ENCODE data around the gene PLCXD3.
"Not testable (repeated sequence)": the region's sequence is repeated elsewhere in the genome, so short reads cannot be mapped to it uniquely, and the experiment has no call there.

The PLCXD3 gene, protein sequence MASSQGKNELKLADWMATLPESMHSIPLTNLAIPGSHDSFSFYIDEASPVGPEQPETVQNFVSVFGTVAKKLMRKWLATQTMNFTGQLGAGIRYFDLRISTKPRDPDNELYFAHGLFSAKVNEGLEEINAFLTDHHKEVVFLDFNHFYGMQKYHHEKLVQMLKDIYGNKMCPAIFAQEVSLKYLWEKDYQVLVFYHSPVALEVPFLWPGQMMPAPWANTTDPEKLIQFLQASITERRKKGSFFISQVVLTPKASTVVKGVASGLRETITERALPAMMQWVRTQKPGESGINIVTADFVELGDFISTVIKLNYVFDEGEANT

GRCh38 chr5:41510176-41510831 is at the start of gene PLCXD3:
Gene PLCXD3 (minus strand): TSS chr5:41510601. CDS start chr5:41510526, 75 bp downstream.
- DNase-seq = peak; percentile 69

GRCh38 chr5:41559184-41559583 is 48.8 kb upstream of the PLCXD3 start:
- no peak for DNase-seq

- DNase-seq = no peak
These were observed 47.9 kb upstream of the PLCXD3 start for GRCh38 chr5:41558295-41558694.

GRCh38 chr5:41547991-41548390 is 37.6 kb upstream of the PLCXD3 start:
- DNase-seq = no peak

- DNase-seq = no peak
These were observed 31.8 kb upstream of the PLCXD3 start for GRCh38 chr5:41542183-41542582.

DNA sequence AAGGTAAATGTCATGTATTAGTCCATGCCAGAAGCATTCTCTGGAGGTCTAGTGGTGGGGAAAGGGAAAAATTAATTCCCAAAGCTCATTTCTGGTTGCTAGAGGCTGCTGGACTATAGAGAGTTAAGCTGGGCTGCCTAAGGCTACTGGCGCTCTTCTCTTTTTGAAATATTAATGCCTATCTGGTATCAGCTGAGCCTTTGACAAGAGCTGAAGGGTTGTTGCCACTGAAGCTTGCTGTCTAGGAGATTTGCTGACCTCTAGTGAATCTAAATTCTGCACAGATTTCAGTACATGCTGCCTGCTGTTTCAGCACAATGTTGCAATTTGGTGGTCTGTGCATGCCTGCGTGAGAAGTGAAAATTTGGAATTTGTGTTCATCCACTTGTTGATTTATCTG is 29.1 kb upstream of the PLCXD3 start:
- DNase-seq = no peak

DNA sequence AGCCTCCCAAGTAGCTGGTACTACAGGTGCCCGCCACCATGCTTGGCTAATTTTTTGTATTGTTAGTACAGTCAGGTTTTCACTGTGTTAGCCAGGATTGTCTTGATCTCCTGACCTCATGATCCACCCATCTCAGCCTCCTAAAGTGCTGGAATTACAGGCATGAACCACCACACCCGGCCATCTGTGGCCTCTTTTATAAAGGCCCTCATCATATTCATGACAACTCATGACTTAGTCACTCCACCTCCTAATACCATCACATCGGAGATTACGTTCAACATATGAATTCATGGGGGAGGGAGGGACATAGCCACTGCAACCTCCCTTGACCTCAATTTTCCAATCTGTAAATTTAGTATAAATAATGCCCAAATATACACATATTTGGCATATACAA is 27.2 kb upstream of the PLCXD3 start:
- no peak for DNase-seq

DNA sequence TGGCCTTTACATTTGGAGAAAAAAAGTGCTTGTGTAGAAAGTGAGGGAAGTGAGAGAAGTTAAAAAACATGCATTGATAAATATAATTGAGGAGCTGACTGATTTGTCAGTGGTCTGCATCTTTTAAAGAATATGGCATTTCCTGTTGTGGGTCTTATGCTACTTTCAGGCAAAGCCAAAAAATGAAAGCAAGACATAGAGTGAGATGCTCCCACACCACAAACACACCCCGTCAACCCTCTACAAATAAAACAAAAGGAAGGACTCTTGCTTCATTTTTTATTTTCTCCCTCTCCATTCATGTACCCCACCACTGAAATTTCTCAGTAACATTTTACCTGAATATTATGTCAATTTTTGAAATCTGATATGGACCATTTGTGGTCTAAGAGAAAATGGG is 22.1 kb upstream of the PLCXD3 start:
- no peak for DNase-seq

- DNase-seq = no peak
These were observed 16.9 kb upstream of the PLCXD3 start for GRCh38 chr5:41527201-41527779.

DNA sequence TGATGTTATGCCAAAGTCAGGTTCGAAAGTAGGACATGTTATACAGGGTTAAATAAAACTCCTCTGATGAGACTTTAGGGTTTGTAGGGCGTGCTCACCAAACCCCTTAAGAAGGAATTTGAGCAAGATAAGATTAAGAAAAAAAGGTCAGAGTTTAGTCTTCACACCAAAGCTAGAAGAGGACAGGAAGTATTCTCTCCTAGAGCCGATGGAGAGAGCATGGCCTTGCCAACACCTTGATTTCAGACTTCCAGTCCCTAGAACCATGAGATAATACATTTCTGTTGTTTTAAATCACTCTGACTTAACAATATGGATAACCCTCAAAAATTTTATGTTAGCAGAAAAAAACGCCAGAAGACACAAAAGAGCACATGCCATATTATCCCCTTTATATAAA is 16.3 kb upstream of the PLCXD3 start:
- no peak for DNase-seq

DNA sequence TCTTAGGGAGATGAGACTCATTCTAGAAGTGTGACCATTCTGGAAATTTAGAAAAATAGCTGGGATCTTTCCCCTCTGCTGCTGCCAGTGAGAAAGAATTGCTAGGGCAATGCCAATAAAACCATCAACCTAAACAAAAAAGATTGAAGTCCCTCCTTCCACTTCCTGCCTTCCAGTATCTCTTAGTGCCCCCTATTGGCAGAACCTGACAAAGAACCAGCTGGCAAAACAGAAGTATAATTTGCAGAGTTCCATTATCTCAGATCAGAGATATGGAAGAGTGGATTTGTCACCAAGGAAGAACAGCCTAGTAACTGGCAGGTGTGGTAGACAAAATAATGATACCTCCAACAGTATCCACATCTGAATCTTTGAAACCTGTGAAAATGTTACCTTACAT is 13.8 kb upstream of the PLCXD3 start:
- no peak for DNase-seq

DNA sequence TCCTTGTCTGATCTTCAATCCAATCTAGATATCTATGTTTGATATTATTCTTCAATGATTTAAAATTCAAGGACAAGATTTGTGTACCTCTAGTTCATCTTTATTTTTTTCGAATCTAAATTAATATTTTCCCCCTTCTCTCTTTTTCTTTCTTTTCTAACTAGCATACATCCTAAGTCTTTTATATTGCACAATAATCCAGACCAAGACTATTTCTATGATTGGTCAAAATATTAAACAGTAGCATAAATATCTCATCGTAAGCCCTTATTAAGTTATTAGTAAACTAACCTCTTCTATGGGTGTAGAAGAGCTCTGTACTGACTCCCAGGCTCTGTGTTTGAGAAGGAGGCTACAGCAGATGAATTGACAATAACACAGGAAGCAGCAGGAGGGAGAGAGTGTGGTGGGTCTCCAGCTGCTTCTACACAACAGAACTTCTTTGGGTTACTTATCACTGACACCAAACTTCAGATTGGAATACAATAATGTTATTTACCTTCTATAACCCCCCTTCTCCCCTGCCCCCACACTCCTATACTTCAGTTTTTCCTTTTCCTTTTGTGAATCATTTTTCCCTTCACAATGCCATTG is 11.9 kb upstream of the PLCXD3 start:
- no peak for DNase-seq

DNA sequence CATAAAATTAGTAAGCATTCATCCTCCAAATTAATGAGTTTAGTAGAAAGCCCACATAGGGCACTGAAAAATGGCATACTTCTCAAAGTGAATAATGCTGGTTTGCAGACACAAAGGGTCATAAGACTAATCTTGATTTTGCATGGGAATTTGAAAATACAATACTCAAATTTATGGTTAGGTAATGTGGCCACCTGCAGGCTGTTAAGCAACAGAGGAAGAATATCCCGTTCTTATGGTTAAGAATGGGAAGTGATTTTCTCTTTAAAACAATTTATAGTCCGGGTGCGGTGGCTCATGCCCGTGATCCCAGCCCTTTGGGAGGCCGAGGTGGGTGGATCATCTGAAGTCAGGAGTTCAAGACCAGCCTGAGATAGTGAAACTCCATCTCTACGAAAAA is 9.4 kb upstream of the PLCXD3 start:
- DNase-seq = no peak

DNA sequence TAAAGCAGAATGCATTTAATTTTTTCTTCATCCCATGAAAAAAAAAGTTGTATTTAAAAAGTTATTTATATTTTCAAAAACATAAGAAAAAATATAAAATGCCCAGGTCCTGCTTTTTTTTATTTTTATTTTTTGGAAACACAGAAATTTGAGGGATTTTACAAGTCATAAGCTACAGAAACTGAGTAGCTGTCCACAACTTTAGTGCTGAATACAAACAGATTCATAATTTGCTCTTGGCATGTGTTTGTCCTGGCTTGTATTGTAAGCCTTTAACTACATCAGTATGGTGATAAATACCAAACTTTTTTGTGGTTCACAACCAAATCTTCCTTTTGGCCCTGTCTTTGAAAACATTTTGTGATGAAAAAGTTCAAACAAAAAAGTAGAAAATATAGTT is 7.5 kb upstream of the PLCXD3 start:
- no peak for DNase-seq

DNA sequence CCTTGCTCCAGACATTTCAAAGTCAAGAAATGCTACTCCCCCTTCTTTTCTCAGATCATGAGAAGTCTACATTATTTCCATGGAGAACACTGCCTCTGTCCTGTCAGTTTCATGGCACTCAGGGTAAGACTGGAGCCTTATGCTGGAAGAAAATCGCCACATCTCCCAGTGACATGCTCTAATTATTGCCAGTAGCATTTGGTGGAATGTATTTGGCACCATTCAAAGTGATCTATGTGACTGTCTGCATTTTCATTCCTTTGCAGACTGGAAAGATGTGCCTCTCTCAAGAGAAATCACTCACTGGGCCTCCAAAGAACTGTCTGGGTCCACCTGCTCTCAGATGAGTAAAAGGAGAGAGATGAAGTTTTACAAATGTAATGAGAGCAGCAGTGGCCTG is 840 bp upstream of the PLCXD3 start:
- no peak for DNase-seq

GRCh38 chr5:41509399-41510175 is 814 bp downstream of the PLCXD3 start:
- no peak for DNase-seq

- DNase-seq = no peak
These were observed 1.6 kb downstream of the PLCXD3 start for GRCh38 chr5:41508696-41509398.

DNA sequence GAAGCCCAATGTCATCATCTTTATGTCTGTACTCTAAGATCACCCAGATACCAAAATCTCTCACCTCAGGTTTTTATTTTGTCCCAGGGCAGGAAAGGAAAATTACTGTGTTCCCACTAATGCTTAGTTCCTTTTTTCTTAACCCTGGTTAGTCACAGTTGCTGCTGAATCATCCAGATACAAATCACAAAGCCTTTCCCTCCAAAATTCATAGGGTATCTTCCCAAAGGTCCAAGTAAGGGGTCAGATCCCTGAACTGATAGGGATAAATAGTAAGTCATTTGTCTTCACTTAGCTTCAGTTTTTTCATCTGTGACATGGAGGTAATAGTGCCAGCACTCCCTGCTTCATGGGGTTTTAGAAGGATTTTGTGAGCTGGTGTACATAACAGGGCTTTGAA is 2.2 kb downstream of the PLCXD3 start:
- DNase-seq = no peak

DNA sequence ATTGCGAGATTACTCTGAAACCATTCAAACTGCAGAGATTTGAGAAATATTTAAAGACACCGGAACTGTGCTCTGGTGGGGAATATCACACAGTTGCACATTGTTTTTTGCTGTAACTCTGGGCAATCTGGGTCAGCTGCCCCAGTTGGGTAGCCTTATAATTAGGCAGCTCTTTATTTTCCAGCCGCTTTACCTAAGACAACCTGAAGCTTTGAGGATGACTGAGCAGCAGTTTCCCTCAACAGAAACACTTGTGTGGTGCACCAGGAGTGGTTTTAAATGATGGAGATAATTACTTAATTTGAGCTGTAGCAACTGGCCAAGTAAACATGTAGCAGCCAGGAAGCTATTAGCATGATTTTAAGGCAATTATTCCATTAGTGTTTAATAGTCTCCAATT is 2.9 kb downstream of the PLCXD3 start:
- peak; percentile 58 for DNase-seq

DNA sequence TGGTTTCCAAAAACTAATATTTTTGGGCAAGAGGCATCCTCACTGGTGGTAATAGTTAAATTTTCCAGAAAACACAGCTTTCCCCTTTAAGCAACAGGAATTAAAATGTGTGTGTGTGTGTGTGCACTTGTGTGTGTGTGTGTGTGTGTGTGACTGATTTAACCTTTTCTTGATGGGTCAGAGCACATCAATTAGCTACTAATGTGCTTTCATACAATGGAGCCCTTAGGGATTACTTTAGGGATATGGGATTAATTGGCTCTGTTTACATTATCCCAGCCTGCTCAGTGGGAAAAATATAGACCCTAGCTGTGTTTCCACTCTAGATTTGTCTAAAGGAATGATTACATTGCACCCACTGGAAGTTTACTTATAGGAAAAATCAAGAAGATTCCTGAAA is 6.5 kb downstream of the PLCXD3 start:
- DNase-seq = no peak

DNA sequence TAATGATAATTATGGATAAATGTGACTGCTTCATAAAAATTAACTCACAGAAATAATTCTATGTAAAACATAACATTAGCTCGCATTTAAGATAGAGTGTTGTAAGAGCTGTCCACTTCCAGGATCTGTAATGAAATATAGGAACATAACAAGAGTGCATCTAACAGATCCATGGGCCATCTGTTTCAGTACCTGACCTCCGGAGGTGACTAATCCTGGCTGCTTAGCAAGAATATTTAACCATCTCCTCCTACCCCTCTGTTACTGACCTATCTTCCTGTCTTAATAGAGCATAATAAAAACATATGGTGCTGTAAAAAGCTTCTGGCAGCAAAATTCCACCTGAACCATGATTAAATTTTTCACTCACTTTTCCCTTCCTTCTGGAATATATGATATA is 7.1 kb downstream of the PLCXD3 start:
- no peak for DNase-seq

DNA sequence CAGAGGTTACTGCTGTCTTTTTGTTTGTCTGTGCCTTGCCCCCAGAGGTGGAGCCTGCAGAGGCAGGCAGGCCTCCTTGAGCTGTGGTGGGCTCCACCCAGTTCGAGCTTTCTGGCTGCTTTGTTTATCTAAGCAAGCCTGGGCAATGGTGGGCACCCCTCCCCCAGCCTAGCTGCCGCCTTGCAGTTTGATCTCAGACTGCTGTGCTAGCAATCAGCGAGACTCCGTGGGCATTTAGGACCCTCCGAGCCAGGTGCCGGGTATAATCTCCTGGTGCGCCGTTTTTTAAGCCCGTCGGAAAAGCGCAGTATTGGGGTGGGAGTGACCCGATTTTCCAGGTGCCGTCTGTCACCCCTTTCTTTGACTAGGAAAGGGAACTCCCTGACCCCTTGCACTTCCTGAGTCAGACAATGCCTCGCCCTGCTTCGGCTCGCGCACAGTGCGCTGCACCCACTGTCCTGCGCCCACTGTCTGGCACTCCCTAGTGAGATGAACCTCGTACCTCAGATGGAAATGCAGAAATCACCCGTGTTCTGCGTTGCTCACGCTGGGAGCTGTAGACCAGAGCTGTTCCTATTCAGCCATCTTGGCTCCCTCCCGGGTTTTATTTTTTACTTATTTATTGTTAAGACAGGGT is 16.8 kb downstream of the PLCXD3 start:
- DNase-seq = not testable (repeated sequence)

Data from NCI-H1105 (cell line).